IMR-90 (cell line): ENCODE results near the gene GALR2. TPM values are rescaled to one million over a fixed set of nuclear protein-coding genes. Genes with fewer than 3 reads are reported as not detected.
A peak's percentile ranks its signal among the peaks of the same experiment; 100 is the strongest.

Source experiments
- ATAC-seq: fragments of 200-7000 bp; cut with Tn5 transposase; 2 replicates; pipeline ENCODE4 v1.9.1; 2020; ENCODE audit warnings: low read depth, mild to moderate bottlenecking, moderate library complexity
- BruUV-seq: library from RNA; stranded (reverse); fragments of 400-500 nt; replicated peaks from 2 replicates; lab custom pipeline; 2021; lab: Mats Ljungman, UMichigan
- CTCF ChIA-PET: fragments of 300-600 bp; formaldehyde crosslinking; extraction: SDS; loops from one replicate; lab custom pipeline; 2021; ENCODE audit warnings: antibody characterized with exemption; lab: Yijun Ruan, JAX
- POLR2A ChIA-PET: fragments of 300-600 bp; sonication (Branson Sonifier 250); formaldehyde crosslinking; loops from one replicate; lab custom pipeline; 2022; ENCODE audit warnings: antibody characterized with exemption; ENCODE audit not compliant: unreplicated experiment; lab: Charles Lee
- DNase-seq: peaks from one replicate; pipeline ENCODE4 v3.0.0; 2013
- H2AFZ ChIP-seq: replicated peaks from 2 replicates; pipeline ENCODE3; 2013; ENCODE audit warnings: low read length, mild to moderate bottlenecking; ENCODE audit not compliant: poor library complexity
- H2AK5ac ChIP-seq: 2 replicates; pipeline ENCODE4 v1.6.1; 2013; ENCODE audit warnings: low read depth, low read length, inconsistent platforms
- H2AK9ac ChIP-seq: replicated peaks from 2 replicates; pipeline ENCODE3; 2013; ENCODE audit warnings: mild to moderate bottlenecking, low read depth, low read length, moderate library complexity; ENCODE audit not compliant: poor library complexity
- H2BK120ac ChIP-seq: 2 replicates; pipeline ENCODE4 v1.6.1; 2013; ENCODE audit warnings: low read depth, low read length, inconsistent platforms
- H2BK15ac ChIP-seq: 3 replicates; pipeline ENCODE4 v1.6.1; 2013; ENCODE audit warnings: low read depth, low read length, inconsistent platforms
- H2BK20ac ChIP-seq: 2 replicates; pipeline ENCODE4 v1.6.1; 2013; ENCODE audit warnings: low read depth, mild to moderate bottlenecking, inconsistent platforms, low read length, moderate library complexity
- H2BK5ac ChIP-seq: 2 replicates; pipeline ENCODE4 v1.6.1; 2013; ENCODE audit warnings: mild to moderate bottlenecking, low read depth, low read length, inconsistent platforms; ENCODE audit not compliant: poor library complexity, severe bottlenecking
- H3K14ac ChIP-seq: replicated peaks from 2 replicates; pipeline ENCODE4 v1.6.1; 2013; ENCODE audit warnings: low read depth, low read length, inconsistent platforms
- H3K18ac ChIP-seq: 2 replicates; pipeline ENCODE4 v1.6.1; 2013; ENCODE audit warnings: low read depth, low read length, control low read depth
- H3K23ac ChIP-seq: 2 replicates; pipeline ENCODE4 v1.6.1; 2013; ENCODE audit warnings: low read depth, low read length, inconsistent platforms
- H3K27ac ChIP-seq: 2 replicates; pipeline ENCODE4 v1.5.1; 2013; ENCODE audit warnings: mild to moderate bottlenecking, control low read depth, low read length; ENCODE audit not compliant: insufficient read depth
- H3K27me3 ChIP-seq: 2 replicates; pipeline ENCODE4 v1.6.1; 2013; ENCODE audit warnings: low read length; ENCODE audit not compliant: control insufficient read depth, insufficient read depth
- H3K36me3 ChIP-seq: 2 replicates; pipeline ENCODE4 v1.6.1; 2013; ENCODE audit warnings: low read length, mixed read lengths; ENCODE audit not compliant: control insufficient read depth, insufficient read depth
- H3K4ac ChIP-seq: 2 replicates; pipeline ENCODE4 v1.6.1; 2013; ENCODE audit warnings: low read depth, low read length, inconsistent platforms
- H3K4me1 ChIP-seq: 2 replicates; pipeline ENCODE4 v1.6.1; 2013; ENCODE audit warnings: low read length, mixed read lengths; ENCODE audit not compliant: control insufficient read depth, insufficient read depth
- H3K4me2 ChIP-seq: 2 replicates; pipeline ENCODE4 v1.6.1; 2013; ENCODE audit warnings: low read depth, mild to moderate bottlenecking, control low read depth, low read length, moderate library complexity
- H3K4me3 ChIP-seq: 2 replicates; pipeline ENCODE4 v1.5.1; 2013; ENCODE audit warnings: low read depth, mild to moderate bottlenecking, control low read depth, low read length, moderate library complexity; ENCODE audit not compliant: insufficient read depth
- H3K56ac ChIP-seq: 2 replicates; pipeline ENCODE4 v1.6.1; 2013; ENCODE audit warnings: low read length, inconsistent platforms; ENCODE audit not compliant: insufficient read depth; ENCODE audit errors: extremely low read depth
- H3K79me1 ChIP-seq, 2 experiments: 2 replicates each; pipeline ENCODE4 v1.6.1; 2013; ENCODE audit warnings: low read length in 2 of 2, inconsistent platforms in 1 of 2, low read depth in 1 of 2
- H3K9ac ChIP-seq: 2 replicates; pipeline ENCODE4 v1.6.1; 2013; ENCODE audit warnings: low read depth, low read length, control low read depth
- H3K9me1 ChIP-seq: 2 replicates; pipeline ENCODE4 v1.6.1; 2013; ENCODE audit warnings: low read length, inconsistent platforms; ENCODE audit not compliant: insufficient read depth
- H3K9me3 ChIP-seq: 2 replicates; pipeline ENCODE4 v1.6.1; 2013; ENCODE audit warnings: low read length; ENCODE audit not compliant: control insufficient read depth, insufficient read depth
- H4K20me1 ChIP-seq: 2 replicates; pipeline ENCODE4 v1.6.1; 2013; ENCODE audit warnings: low read length, inconsistent platforms; ENCODE audit not compliant: insufficient read depth
- H4K5ac ChIP-seq: 2 replicates; pipeline ENCODE4 v1.6.1; 2013; ENCODE audit warnings: mild to moderate bottlenecking, low read depth, low read length, control low read depth
- H4K8ac ChIP-seq, 2 experiments: 2 replicates each; pipeline ENCODE4 v1.6.1; 2013; ENCODE audit warnings: low read depth in 2 of 2, low read length in 2 of 2, control low read depth in 1 of 2, inconsistent platforms in 1 of 2
- H4K91ac ChIP-seq: 2 replicates; pipeline ENCODE4 v1.6.1; 2013; ENCODE audit warnings: low read depth, low read length, inconsistent platforms; ENCODE audit not compliant: insufficient read depth
- MXI1 ChIP-seq: IDR thresholded peaks from 2 replicates; pipeline ENCODE4 v1.6.1; 2012; ENCODE audit warnings: low read depth, mild to moderate bottlenecking, low read length, moderate library complexity, borderline replicate concordance
- RCOR1 ChIP-seq: IDR thresholded peaks from 2 replicates; pipeline ENCODE4 v1.6.1; 2012; ENCODE audit warnings: mild to moderate bottlenecking, low read length, improper control_type of control experiment; ENCODE audit not compliant: insufficient replicate concordance
- WGBS, 2 experiments: methylation state at CpG; one replicate each; pipeline versions ENCODE4 v1.1.5 to v1.1.7; 2013; ENCODE audit warnings: missing lambda C conversion rate in 2 of 2; ENCODE audit not compliant: insufficient read length in 1 of 2; ENCODE audit errors: extremely low coverage in 2 of 2; 5-methylcytosine and 5-hydroxymethylcytosine counted together
- dilution Hi-C: fragments of 300-500 bp; cut with HindIII; formaldehyde crosslinking; loops from one replicate; pipeline ENCODE4 v1.14.3; 2018; ENCODE audit warnings: low sequenced_read_pairs; ENCODE audit not compliant: unreplicated experiment
- in situ Hi-C: fragments of 300-500 bp; cut with MboI; formaldehyde crosslinking; loops from 3 replicates; pipeline ENCODE4 v1.14.3; 2019; ENCODE audit warnings: low sequenced_read_pairs, inconsistent platforms, mixed read lengths
- intact Hi-C: fragments of 100-400 bp; cut with micrococcal nuclease; formaldehyde crosslinking; loops from 2 replicates; pipeline ENCODE4 v1.10.0; 2022
- polyA plus RNA-seq, 3 experiments: library from polyadenylated mRNA; depleted of rRNA; stranded (reverse); fragments of >200 nt; gene quantifications; 2 replicates each; pipeline ENCODE4 v1.2.3, GENCODE V29; 2012; ENCODE audit warnings: low replicate concordance in 1 of 3
- total RNA-seq: library from RNA; depleted of rRNA; stranded (reverse); fragments of >200 nt; gene quantifications from 2 replicates; pipeline ENCODE4 v1.2.3, GENCODE V29; 2012

GALR2 gene
- total and polyA plus RNA-seq, 2 of the 4 experiments (the other 2 are of a cell fraction), result 0.07 TPM; not detected in 1

- H4K20me1 ChIP-seq, result peaks cover 3% of the 10 kb centered on the region; the same call in 1 of the 2 replicates
- no peak for DNase-seq
- H3K4me2 ChIP-seq, result no peak overlapping the region
- no peak overlapping the region for H3K14ac ChIP-seq
- no peak overlapping the region for H3K56ac ChIP-seq
- no peak overlapping the region for H3K4me3 ChIP-seq
- H2BK5ac ChIP-seq, result no peak overlapping the region
- no peak overlapping the region for H3K9ac ChIP-seq
- H3K36me3 ChIP-seq, result peaks cover 77% of the 10 kb centered on the region
- H3K23ac ChIP-seq, result no peak overlapping the region
- H2AK9ac ChIP-seq, result peak overlapping the region; percentile 42
- H2BK120ac ChIP-seq, result no peak overlapping the region
- BruUV-seq, result no TSS peak
- no peak overlapping the region for H2AK5ac ChIP-seq
- H3K79me1 ChIP-seq, result no peaks in the 10 kb centered on the region
- H2AFZ ChIP-seq, result no peak overlapping the region
- H3K9me3 ChIP-seq, result no peaks in the 10 kb centered on the region
- dilution Hi-C loops (no loop called here), in situ Hi-C loops (no loop called here), intact Hi-C loops (no loop called here)
- no peak overlapping the region for H4K5ac ChIP-seq
- H4K8ac ChIP-seq, result no peak overlapping the region
- no peak overlapping the region for H2BK20ac ChIP-seq
- TF ChIP-seq RCOR1, result no peak
- no peak for TF ChIP-seq MXI1
- no peak overlapping the region for H3K27ac ChIP-seq
- H2BK15ac ChIP-seq, result no peak overlapping the region
- ChIA-PET POLR2A (no interaction called here), CTCF (no interaction called here)
- H3K9me1 ChIP-seq, result no peaks in the 10 kb centered on the region; the same call in 1 of the 2 replicates
- no peak overlapping the region for H4K91ac ChIP-seq
- no peak overlapping the region for H3K18ac ChIP-seq
- no peaks in the 10 kb centered on the region for H3K4me1 ChIP-seq
- no peak for ATAC-seq
- WGBS, 2 experiments, result 100% methylated on average over 1 of the region's 13 CpGs; no CpG with 5 or more reads in 1 of the 2 experiments
- H3K4ac ChIP-seq, result no peak overlapping the region
- H3K27me3 ChIP-seq, result no peaks in the 10 kb centered on the region
Measured at GRCh38 chr17:76085731-76086366, 11.3 kb downstream of the GALR2 start.
